Measurements from ENCODE around the gene MNDA. TPM values are rescaled to one million over a fixed set of nuclear protein-coding genes. Genes with fewer than 3 reads are reported as not detected.

The MNDA gene
- 10 to 100 TPM in 1 of 12 donors, 1 to 10 TPM in 10, not detected in 1; 2.7 to 22.0 (median 3.6) TPM for polyA plus RNA-seq (ENCODE audit: insufficient read length in 12 of 12)
- long read RNA-seq, donor 1 = 0 reads
- long read RNA-seq, donor 2, partial matches to known transcripts = 0 of 3 reads
- long read RNA-seq, donor 2, other reads (novel, unspliced or antisense) = 0 of 3 reads
- long read RNA-seq, donor 3 = 0 reads
- long read RNA-seq, donor 4 = 0 reads
- long read RNA-seq, donor 5, partial matches to known transcripts = 0 of 2 reads
- long read RNA-seq, donor 5, other reads (novel, unspliced or antisense) = 0 of 2 reads
- long read RNA-seq, donor 6 = 0 reads
- long read RNA-seq, donor 7 = 0 reads
- long read RNA-seq, donor 8, partial matches to known transcripts = 0 of 2 reads
- long read RNA-seq, donor 8, other reads (novel, unspliced or antisense) = 0 of 2 reads
- long read RNA-seq, donor 9, partial matches to known transcripts = 0 of 1 reads
- long read RNA-seq, donor 9, other reads (novel, unspliced or antisense) = 0 of 1 reads
- long read RNA-seq, donor 10, partial matches to known transcripts = 0 of 2 reads
- long read RNA-seq, donor 10, other reads (novel, unspliced or antisense) = 0 of 2 reads
- long read RNA-seq, donor 11, partial matches to known transcripts = 0 of 1 reads
- long read RNA-seq, donor 11, other reads (novel, unspliced or antisense) = 0 of 1 reads

DNA sequence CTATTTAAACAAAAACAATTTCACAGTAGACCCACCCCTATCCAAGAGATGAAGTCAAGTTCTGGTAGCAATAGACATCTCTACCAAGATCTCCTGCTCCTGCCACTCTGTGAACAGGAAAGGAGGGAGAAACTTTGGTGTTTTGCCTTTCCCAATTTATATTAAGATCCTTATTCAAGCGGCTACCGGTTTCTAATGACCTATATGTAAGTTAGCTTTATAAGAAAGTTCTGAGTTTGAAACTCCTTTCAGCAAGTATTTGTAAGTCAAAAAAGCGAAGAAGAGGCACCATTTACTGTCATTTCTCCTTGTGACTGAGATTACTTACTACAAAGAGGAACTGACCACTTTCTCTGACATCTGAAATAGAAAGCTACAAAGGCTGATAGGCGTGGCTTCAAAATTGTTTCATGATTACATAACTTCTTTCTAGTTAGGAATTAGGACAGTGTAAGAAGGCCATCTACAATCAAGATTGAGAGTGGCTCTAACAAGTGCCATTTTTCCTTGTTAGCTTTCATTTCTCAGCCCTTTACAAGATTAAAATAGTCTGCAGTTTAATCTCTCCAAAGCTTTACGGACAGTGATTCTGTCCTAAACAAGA, at the start of gene MNDA:
MNDA (plus strand) TSS at position 448 of the 604 bp plus-strand sequence. CDS start 10,803 bp downstream, outside the sequence.
- DNase-seq = no peak

DNA sequence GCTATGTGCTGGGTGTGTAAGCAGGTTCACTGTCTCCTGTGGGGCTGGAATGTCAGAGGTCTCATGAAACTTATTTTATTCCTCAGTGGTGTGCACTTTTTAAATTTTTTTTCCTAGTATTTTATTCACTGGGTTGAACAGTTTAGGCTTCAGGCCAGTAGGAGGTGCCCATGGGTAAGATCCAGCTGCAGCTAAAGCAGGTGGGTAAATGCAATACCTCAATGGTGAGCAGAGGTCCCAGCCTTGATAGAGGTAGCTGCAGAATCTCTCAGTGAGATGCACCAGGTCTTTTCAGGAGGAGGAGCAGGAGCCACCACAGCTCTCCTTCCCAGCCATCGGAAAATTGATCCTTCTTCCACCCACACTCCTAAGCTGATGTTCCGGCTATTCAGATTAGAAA, 37.5 kb upstream of the MNDA start:
- no peak for DNase-seq

DNA sequence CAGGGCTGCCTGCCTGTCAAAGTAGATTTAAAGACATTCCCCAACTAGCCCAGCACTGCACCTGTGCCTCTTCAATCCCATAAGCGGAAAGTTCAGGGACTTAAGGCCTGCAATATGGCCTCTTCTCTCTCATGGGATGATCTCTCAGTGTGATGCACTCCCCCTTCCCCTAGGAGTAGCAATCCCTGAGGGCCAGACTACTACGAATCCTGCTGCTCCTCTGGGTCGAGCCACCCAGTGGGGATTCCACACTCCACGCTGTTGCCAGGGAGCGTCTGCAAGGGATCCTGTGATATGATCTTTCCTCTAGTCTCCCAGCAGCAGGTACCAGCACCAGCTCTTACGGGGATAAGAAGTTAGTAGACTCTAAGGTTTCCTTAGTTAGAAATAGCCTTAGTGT, 36.9 kb upstream of the MNDA start:
- no peak for DNase-seq

- no peak for DNase-seq
These were observed 32.6 kb upstream of the MNDA start for GRCh38 chr1:158798531-158798930.

- no peak for DNase-seq
These were observed 31.5 kb upstream of the MNDA start for GRCh38 chr1:158799689-158800088.

GRCh38 chr1:158800526-158800925, 30.6 kb upstream of the MNDA start:
- no peak for DNase-seq

GRCh38 chr1:158801396-158801795, 29.8 kb upstream of the MNDA start:
- DNase-seq = no peak

DNA sequence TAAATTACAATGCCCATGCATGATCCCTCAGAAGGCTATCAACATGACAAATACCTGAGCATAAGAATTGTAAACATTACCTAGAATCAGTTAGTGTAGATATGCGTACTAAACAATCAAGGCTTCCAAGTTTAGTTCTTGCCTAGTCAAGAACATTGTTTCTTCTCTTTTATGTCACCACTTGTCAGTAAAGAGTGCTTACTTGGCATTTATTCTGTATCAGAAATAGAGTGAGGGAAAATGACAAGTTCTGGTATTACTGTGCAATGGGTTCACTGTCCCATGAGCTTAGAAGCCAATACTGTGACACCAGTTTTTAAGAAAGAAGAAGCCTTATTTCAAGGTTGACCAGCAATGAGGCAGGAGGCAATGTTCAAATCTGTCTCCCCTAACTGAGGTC, 27.5 kb upstream of the MNDA start:
- DNase-seq = no peak

GRCh38 chr1:158806916-158807536, 24.1 kb upstream of the MNDA start:
- DNase-seq = no peak

DNA sequence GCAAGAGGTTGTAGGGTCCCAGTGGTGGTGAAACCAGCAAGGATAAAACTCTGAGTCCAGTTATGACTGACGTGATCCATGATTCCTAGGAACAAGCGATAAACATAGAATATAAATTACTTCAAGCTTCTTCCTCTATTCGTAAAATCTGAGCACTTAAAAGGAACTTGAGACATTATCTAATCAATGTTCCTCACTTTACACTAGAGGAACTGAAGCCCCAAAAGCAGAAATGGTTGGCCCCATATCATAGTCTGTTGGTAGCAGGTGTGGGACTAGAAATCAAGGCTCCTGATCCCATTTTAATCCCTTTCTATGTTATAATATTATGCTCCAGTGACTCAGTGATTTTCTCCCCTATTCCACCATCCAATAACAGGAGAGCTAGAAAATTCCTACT, 21.9 kb upstream of the MNDA start:
- DNase-seq = no peak

DNA sequence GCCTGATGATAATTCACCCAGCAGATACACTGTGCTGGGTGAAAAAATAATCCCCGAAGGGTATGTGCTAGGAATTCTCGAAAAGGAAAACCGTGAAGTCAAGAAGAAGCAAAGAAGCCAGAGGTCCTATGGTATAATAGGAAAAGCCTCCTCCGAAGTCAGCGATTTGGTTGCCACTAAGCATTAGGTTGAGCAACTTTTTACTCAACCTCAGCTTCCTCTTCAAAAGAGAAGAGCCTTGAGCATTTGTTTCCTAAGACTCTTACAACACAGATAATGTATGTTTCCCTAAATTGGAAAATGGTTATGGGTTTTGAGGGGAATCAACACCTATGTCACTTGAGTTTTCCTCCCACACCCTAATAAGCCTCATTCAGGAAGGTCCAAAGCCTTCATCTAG, 21.3 kb upstream of the MNDA start:
- no peak for DNase-seq

GRCh38 chr1:158810311-158810710, 20.8 kb upstream of the MNDA start:
- no peak for DNase-seq

GRCh38 chr1:158812336-158812735, 18.8 kb upstream of the MNDA start:
- DNase-seq = no peak

GRCh38 chr1:158813164-158813563, 18.0 kb upstream of the MNDA start:
- DNase-seq = no peak

DNA sequence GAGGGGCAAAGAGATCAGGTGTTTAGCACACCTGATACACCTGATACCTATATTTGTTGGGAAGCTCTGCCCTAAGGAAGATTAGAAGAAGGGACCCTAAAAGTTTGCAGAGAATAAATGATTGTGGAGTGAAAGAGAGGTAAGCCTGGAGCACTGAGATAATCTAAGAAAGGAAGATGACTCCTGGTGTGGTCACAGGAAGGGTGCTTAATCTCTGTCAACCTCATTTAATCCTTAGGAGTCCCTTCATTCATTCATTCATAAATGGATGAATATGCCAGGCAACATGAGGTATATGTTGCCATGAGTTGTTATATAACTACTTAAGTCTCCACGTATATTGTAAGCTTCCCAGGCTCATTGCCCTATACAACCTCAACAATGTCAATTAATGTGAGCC, 16.2 kb upstream of the MNDA start:
- no peak for DNase-seq

DNA sequence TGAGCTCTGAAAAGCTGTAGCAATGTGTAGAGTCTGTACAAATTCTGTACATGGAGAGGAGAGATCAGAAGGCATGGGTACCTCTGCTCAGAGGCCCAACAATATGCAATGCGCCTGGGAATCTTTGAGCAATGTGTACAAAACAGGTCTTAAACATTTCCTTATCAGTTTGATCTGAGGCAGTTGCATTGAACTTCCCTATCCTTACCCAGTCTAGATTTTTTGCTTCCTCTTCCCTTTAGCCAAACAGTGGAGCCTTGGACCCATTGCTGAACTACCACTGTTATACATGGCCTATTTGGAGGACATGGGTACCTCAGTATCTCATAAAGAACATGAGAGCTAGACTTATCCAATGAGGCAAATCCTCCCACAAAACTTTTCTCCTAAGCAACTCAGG, 12.6 kb upstream of the MNDA start:
- DNase-seq = no peak

GRCh38 chr1:158818975-158819431, 12.1 kb upstream of the MNDA start:
- no peak for DNase-seq

DNA sequence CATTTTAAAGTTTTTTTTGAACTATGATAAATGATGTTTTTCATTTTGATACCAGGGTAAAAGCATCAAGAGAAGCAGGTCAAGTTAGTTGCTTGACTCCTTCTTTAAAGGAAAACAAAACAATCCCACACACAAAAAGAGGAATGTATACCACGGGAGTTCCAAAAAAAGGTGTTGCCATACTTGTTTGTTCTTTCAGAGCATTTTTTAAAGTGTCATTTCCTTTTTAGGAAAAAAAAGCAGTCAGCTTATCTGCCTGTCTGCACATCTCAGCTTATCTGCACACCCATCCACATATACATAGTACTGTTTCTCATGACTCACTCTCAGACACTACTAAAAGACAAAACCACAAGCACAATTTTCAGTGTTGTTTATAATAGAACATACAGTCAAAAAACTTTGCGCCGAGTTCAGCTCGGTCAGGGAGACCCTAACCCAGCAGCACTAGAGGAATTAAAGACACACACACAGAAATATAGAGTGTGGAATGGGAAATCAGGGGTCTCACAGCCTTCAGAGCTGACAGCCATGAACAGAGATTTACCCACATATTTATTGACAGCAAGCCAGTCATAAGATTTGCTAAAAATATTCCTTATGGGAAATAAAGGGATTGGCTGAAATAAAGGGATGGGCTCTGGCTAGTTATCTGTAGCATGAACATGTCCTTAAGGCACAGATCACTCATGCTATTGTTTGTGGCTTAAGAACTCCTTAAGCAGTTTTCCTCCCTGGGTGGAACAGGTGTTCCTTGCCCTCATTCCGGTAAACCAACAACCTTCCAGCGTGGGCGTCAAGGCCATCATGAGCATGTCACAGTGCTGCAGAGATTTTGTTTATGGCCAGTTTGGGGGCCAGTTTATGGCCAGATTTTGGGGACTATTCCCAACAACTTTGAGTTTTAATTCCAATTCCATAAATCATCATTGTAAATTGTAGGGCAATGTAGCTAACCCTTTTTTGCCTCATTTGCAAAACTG, 11.4 kb upstream of the MNDA start:
- no peak for DNase-seq

- no peak for DNase-seq
These were observed 9.4 kb upstream of the MNDA start for GRCh38 chr1:158821723-158822122.

DNA sequence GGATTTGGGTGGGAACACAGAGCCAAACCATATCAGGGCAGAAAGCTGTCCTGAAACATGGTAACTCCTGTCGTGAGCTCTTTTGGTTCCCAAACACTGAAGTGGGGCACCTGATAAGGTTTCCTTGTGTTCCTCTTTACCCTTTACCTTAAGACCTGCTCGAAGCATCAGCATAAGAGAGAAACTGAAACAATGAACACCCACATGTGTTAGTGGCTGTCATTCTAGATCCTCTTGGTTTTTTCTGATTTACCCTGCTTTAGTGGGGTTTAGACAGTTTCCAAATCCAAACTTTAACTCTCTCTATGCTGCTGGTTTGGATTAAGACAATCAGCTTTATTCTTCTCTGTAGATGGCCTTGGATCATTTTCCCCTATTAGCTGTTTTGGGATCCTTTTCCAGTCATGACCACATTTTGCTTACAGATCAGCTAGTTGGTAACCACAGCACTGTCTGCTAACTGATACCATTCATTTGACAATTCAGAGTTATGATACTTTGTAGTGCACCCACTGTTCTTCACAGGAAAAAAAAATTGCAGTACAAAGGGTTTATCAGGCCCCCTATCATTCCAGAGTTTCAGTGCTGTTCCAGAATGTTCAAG, 975 bp upstream of the MNDA start:
- DNase-seq = no peak

DNA sequence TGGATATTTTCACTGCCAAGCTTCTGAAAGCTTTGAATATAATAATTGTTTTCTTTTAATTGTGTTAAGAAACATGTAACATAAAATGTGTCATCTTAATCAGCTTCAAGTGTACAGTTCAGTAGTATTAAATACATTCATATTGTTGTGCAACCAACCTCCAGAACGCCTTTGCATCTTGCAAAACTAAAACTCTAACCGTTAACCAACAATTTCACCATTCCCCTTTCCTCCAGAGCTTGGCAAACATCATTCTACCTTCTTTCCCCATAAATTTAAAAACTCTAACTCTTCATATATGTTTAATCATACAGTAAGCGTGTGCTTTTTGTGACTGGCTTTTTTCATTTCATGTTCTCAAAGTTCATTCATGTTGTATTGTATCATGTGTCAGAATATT, 2.1 kb downstream of the MNDA start:
- DNase-seq = no peak

Measured in muscle of arm (tissue), 14 donors.